Measurements from ENCODE around the gene MRPL18.
"Not testable (repeated sequence)": the region's sequence is repeated elsewhere in the genome, so short reads cannot be mapped to it uniquely, and the experiment has no call there.

MRPL18 gene

GRCh38 chr6:159816775-159817174 lies 26.5 kb downstream of the MRPL18 start:
- DNase-seq (ENCODE audit: low read depth, low spot score): not testable (repeated sequence)

GRCh38 chr6:159817951-159818739 lies 27.9 kb downstream of the MRPL18 start:
- DNase-seq (ENCODE audit: low read depth, low spot score): no peak

- DNase-seq (ENCODE audit: low read depth, low spot score): no peak
Measured at GRCh38 chr6:159819098-159819497, 28.8 kb downstream of the MRPL18 start.

- no peak for DNase-seq (ENCODE audit: low read depth, low spot score)
Measured at GRCh38 chr6:159819932-159820640, 29.8 kb downstream of the MRPL18 start.

GRCh38 chr6:159821122-159821521 lies 30.9 kb downstream of the MRPL18 start:
- no peak for DNase-seq (ENCODE audit: low read depth, low spot score)

GRCh38 chr6:159821726-159822125 lies 31.5 kb downstream of the MRPL18 start:
- DNase-seq (ENCODE audit: low read depth, low spot score): no peak

GRCh38 chr6:159823953-159824352 lies 33.7 kb downstream of the MRPL18 start:
- DNase-seq (ENCODE audit: low read depth, low spot score): no peak

- not testable (repeated sequence) for DNase-seq (ENCODE audit: low read depth, low spot score)
Measured at GRCh38 chr6:159824690-159825089, 34.4 kb downstream of the MRPL18 start.

GRCh38 chr6:159826004-159826403 lies 35.7 kb downstream of the MRPL18 start:
- no peak for DNase-seq (ENCODE audit: low read depth, low spot score)

GRCh38 chr6:159826968-159827647 lies 36.8 kb downstream of the MRPL18 start:
- DNase-seq (ENCODE audit: low read depth, low spot score): no peak

- no peak for DNase-seq (ENCODE audit: low read depth, low spot score)
Measured at GRCh38 chr6:159828074-159828473, 37.8 kb downstream of the MRPL18 start.

- DNase-seq (ENCODE audit: low read depth, low spot score): no peak
Measured at GRCh38 chr6:159829526-159829925, 39.3 kb downstream of the MRPL18 start.

- DNase-seq (ENCODE audit: low read depth, low spot score): no peak
Measured at GRCh38 chr6:159830501-159831372, 40.5 kb downstream of the MRPL18 start.

GRCh38 chr6:159831373-159831679 lies 41.1 kb downstream of the MRPL18 start:
- DNase-seq (ENCODE audit: low read depth, low spot score): no peak

- DNase-seq (ENCODE audit: low read depth, low spot score): no peak
Measured at GRCh38 chr6:159832946-159833345, 42.7 kb downstream of the MRPL18 start.

- no peak for DNase-seq (ENCODE audit: low read depth, low spot score)
Measured at GRCh38 chr6:159833556-159833955, 43.3 kb downstream of the MRPL18 start.

- no peak for DNase-seq (ENCODE audit: low read depth, low spot score)
Measured at GRCh38 chr6:159833997-159834603, 43.8 kb downstream of the MRPL18 start.

- DNase-seq (ENCODE audit: low read depth, low spot score): no peak
Measured at GRCh38 chr6:159836718-159837490, 46.6 kb downstream of the MRPL18 start.

GRCh38 chr6:159837511-159837910 lies 47.2 kb downstream of the MRPL18 start:
- DNase-seq (ENCODE audit: low read depth, low spot score): no peak

- no peak for DNase-seq (ENCODE audit: low read depth, low spot score)
Measured at GRCh38 chr6:159838020-159838744, 47.9 kb downstream of the MRPL18 start.

Measured in iPS DF 19.7 (cell line).